Measurements from ENCODE around the gene MTRF1L. TPM values are rescaled to one million over a fixed set of nuclear protein-coding genes. Genes with fewer than 3 reads are reported as not detected.

Gene MTRF1L, protein sequence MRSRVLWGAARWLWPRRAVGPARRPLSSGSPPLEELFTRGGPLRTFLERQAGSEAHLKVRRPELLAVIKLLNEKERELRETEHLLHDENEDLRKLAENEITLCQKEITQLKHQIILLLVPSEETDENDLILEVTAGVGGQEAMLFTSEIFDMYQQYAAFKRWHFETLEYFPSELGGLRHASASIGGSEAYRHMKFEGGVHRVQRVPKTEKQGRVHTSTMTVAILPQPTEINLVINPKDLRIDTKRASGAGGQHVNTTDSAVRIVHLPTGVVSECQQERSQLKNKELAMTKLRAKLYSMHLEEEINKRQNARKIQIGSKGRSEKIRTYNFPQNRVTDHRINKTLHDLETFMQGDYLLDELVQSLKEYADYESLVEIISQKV
- total RNA-seq (2022; extraction: Qiagen RNA extraction) = 14.3 to 16.1 TPM (median 15.5 TPM) in 5 replicates

DNA sequence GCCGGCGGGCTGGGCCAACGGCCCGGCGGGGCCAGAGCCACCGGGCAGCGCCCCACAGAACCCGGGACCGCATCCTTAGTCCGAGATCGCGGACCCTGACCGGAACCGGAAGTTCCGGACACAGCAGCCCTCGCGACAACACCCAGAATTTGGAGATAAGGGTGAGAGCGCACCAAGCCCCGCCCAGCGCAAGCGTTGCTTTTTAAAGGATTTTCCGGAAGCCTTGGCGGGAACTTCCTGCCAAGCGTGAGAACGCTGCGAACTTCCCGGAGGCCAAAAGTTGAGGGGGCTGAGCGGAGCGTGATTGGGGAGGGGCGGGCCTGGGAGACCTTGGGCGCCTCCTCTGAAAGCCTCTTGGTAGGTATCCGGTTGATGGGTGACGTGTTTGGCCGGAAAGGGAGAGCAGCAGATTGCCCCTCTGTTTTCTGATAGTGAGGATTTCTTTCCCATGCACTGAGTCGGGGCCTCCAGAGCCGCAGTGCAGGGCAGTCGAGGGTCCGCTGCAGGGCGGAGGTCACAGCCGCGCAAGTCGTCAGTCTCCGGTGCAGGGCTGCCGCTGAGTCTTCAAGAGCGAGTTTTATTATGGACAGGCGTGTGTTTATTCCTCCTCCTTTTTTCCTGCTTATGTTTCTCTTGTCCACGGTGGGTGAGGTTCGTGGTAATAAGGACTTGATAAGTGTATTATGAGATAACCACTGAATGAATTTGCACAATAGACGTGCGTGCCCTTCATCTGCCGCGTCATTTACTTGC, at the start of gene MTRF1L:
MTRF1L (minus strand) TSS at position 97 of the 753 bp plus-strand sequence; CDS start at position 73, 24 bp downstream.

GRCh38 chr6:152982904-152983636, 19.4 kb downstream of the MTRF1L start, which contains the start of gene FBXO5:
Gene FBXO5, minus strand, starts transcription at chr6:152983041. Its CDS starts 82 bp downstream, at chr6:152982959.

Other genes starting within 250 kb of the MTRF1L start
- gene FBXO5, start 19.7 kb downstream of the MTRF1L start, total RNA-seq (2022; extraction: Qiagen RNA extraction) = 19.4 to 22.1 TPM (median 19.9 TPM) in 5 replicates
- 4.2 to 7.3 TPM (median 6.5 TPM) in 5 replicates for gene RGS17, start 128.6 kb upstream of the MTRF1L start, total RNA-seq (2022; extraction: Qiagen RNA extraction)